IPS-15b (cell line): ENCODE results near the gene ATE1.
"Not testable (repeated sequence)": the region's sequence is repeated elsewhere in the genome, so short reads cannot be mapped to it uniquely, and the experiment has no call there.

Experiments used
- H3K27me3 ChIP-seq: one replicate; pipeline ENCODE4 v1.6.1; 2013; ENCODE audit warnings: low read length; ENCODE audit not compliant: control insufficient read depth, insufficient read depth
- H3K36me3 ChIP-seq: one replicate; pipeline ENCODE4 v1.6.1; 2013; ENCODE audit warnings: low read length; ENCODE audit not compliant: control insufficient read depth, insufficient read depth
- H3K4me1 ChIP-seq: one replicate; pipeline ENCODE4 v1.6.1; 2013; ENCODE audit warnings: mild to moderate bottlenecking, low read length; ENCODE audit not compliant: control insufficient read depth, insufficient read depth
- H3K4me3 ChIP-seq: one replicate; pipeline ENCODE4 v1.5.1; 2013; ENCODE audit warnings: low read depth, low read length
- H3K9ac ChIP-seq: one replicate; pipeline ENCODE4 v1.6.1; 2013; ENCODE audit warnings: low read depth, mild to moderate bottlenecking, low read length
- H3K9me3 ChIP-seq: one replicate; pipeline ENCODE4 v1.6.1; 2013; ENCODE audit warnings: mild to moderate bottlenecking, low read length; ENCODE audit not compliant: control insufficient read depth, insufficient read depth

ATE1 gene

GRCh38 chr10:121927318-121927840, 452 bp downstream of the ATE1 start:
- no peaks in the 10 kb centered on the region for H3K36me3 ChIP-seq
- no peaks in the 10 kb centered on the region for H3K9me3 ChIP-seq
- peak overlapping the region; percentile 91 for H3K9ac ChIP-seq
- no peaks in the 10 kb centered on the region for H3K4me1 ChIP-seq
- peak overlapping the region; percentile 91 for H3K4me3 ChIP-seq
- no peaks in the 10 kb centered on the region for H3K27me3 ChIP-seq

GRCh38 chr10:121926671-121927317, 1.0 kb downstream of the ATE1 start:
- H3K4me3 ChIP-seq: peak overlapping the region; percentile 91
- peak overlapping the region; percentile 91 for H3K9ac ChIP-seq
- H3K4me1 ChIP-seq: no peaks in the 10 kb centered on the region
- no peaks in the 10 kb centered on the region for H3K36me3 ChIP-seq
- no peaks in the 10 kb centered on the region for H3K27me3 ChIP-seq
- no peaks in the 10 kb centered on the region for H3K9me3 ChIP-seq

GRCh38 chr10:121926157-121926556, 1.7 kb downstream of the ATE1 start:
- Histone ChIP-seq H3K9ac (no peak overlapping the region), H3K27me3 (no peaks in the 10 kb centered on the region), H3K9me3 (no peaks in the 10 kb centered on the region), H3K4me1 (no peaks in the 10 kb centered on the region), H3K36me3 (no peaks in the 10 kb centered on the region), H3K4me3 (no peak overlapping the region)

DNA sequence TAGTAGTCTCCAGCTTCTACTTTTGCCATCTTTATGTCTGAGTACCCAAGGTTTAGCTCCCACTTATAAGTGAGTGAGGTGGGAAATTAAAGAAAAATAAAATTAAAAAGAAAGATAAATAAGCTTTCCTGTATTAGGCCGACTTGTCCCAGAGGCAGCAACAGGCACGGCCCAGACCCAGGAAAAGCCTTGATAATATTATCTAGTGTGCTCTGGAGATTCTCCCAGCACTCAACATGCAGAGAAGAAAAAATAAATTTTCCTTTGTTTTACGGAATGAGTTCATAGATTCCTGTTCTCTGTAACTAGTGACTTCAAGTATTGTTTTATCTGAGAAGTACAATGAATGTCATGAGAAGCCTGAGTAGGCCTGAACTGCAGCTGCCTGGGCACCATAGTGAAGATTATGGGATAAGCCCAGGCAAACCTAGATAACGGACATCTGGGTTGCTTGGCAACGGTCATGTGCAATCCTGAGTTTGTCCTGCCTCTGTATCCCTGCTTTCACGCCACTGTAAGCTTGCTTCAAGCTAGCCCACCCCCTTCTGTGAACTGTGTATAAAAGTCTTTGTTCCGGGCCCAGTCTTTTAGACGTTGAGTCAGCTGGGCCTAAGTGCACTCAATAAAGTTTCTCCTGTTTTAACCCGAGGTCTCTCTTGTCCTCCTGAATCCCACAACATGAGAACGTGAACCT, 6.4 kb downstream of the ATE1 start:
- Histone ChIP-seq H3K9me3 (no peaks in the 10 kb centered on the region), H3K4me1 (no peaks in the 10 kb centered on the region), H3K4me3 (no peak overlapping the region), H3K9ac (no peak overlapping the region), H3K36me3 (peaks cover 11% of the 10 kb centered on the region), H3K27me3 (no peaks in the 10 kb centered on the region)

- Histone ChIP-seq H3K9me3 (no peaks in the 10 kb centered on the region), H3K4me3 (no peak overlapping the region), H3K36me3 (peaks cover 11% of the 10 kb centered on the region), H3K4me1 (no peaks in the 10 kb centered on the region), H3K9ac (no peak overlapping the region), H3K27me3 (no peaks in the 10 kb centered on the region)
Observed at GRCh38 chr10:121919666-121920065, 8.2 kb downstream of the ATE1 start.

DNA sequence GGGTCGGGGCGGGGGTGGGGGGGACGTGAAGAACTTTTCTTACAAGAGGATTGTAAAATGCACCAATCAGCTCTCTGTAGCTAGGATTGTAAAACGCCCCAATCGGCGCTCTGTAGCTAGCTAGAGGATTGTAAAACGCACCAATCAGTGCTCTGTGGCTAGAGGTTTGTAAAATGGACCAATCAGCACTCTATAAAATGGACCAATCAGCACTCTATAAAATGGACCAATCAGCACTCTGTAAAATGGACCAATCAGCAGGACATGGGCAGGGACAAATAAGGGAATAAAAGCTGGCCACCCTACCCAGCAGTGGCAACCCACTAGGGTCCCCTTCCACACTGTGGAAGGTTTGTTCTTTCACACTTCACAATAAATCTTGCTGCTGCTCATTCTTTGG, 9.0 kb downstream of the ATE1 start:
- peaks cover 11% of the 10 kb centered on the region for H3K36me3 ChIP-seq
- H3K4me3 ChIP-seq, H3K27me3 ChIP-seq, H3K4me1 ChIP-seq, H3K9me3 ChIP-seq, H3K9ac ChIP-seq: not testable (repeated sequence)

DNA sequence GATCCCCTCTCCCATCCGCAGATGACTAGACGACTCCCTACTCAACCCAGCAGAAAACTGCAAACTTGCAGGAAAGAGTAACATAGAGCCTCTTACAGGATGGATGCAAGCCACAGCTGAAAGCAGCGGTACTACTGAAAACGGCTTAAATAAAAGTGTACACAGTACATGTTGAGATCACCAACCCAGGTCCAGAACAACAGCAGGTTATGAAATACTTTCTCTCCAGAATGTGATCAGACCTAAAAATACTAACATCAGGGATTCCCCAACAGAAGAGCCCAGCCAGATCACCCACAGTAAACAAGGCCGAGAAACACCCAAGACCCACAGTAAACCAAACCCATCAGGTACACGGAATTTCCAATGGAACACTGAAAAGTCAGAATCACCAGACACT, 13.2 kb downstream of the ATE1 start:
- no peaks in the 10 kb centered on the region for H3K9me3 ChIP-seq
- no peaks in the 10 kb centered on the region for H3K27me3 ChIP-seq
- H3K4me1 ChIP-seq: no peaks in the 10 kb centered on the region
- H3K4me3 ChIP-seq: no peak overlapping the region
- H3K9ac ChIP-seq: no peak overlapping the region
- peaks cover 6% of the 10 kb centered on the region for H3K36me3 ChIP-seq

DNA sequence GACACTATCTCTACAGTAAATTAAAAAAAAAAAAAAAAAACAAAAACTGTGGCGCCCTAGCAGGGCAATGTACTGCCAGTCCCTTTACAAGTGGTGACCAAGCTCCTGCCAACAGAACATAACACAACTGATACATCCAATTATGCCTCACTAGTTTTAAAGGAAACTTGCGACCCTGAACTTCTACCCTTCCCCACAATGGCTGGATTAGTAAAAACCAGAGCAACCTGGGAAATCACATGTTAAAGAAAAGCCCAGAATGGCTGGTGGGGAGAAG, 16.5 kb downstream of the ATE1 start:
- Histone ChIP-seq H3K4me1 (no peaks in the 10 kb centered on the region), H3K27me3 (no peaks in the 10 kb centered on the region), H3K36me3 (no peaks in the 10 kb centered on the region), H3K9me3 (no peaks in the 10 kb centered on the region), H3K9ac (no peak overlapping the region), H3K4me3 (no peak overlapping the region)

- Histone ChIP-seq H3K9ac (no peak overlapping the region), H3K27me3 (no peaks in the 10 kb centered on the region), H3K9me3 (no peaks in the 10 kb centered on the region), H3K4me1 (no peaks in the 10 kb centered on the region), H3K36me3 (no peaks in the 10 kb centered on the region), H3K4me3 (no peak overlapping the region)
Observed at GRCh38 chr10:121910673-121911420, 17.0 kb downstream of the ATE1 start.

- Histone ChIP-seq H3K9me3 (no peaks in the 10 kb centered on the region), H3K27me3 (no peaks in the 10 kb centered on the region), H3K36me3 (no peaks in the 10 kb centered on the region), H3K4me1 (peaks cover 4% of the 10 kb centered on the region), H3K9ac (no peak overlapping the region), H3K4me3 (no peak overlapping the region)
Observed at GRCh38 chr10:121904888-121905287, 22.9 kb downstream of the ATE1 start.

DNA sequence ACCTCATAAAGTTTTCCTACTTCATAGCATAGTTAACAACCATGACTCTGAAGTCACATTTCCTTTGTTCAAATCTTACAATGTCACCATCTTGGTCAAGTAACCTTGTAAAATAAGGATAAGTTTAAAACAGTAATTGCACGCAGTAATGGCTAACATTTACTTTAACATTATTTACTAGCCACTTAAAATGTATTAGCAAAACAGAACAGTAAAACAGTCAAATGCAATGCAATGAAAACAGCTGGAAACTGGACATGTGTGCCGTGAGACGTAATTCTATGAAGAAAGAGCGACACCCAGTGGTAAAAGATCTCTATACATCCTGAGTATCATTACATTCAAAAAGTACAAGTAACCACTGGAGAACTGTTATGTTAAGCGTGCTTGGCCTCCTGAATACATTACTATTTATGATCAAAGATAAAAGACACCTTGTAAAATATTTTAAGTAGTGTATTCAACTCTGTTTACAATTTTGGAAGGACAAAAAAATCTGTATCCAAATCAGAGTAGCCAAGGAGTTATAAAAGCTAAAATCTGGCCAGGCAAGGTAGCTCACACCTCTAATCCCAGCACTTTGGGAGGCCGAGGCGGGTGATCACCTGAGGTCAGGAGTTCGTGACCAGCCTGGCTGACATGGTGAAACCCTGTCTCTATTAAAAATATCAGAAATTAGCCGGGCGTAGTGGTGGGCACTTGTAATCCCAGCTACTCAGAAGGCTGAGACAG, 27.2 kb downstream of the ATE1 start:
- Histone ChIP-seq H3K4me1 (peaks cover 10% of the 10 kb centered on the region), H3K9ac (no peak overlapping the region), H3K9me3 (no peaks in the 10 kb centered on the region), H3K4me3 (no peak overlapping the region), H3K36me3 (peaks cover 3% of the 10 kb centered on the region), H3K27me3 (no peaks in the 10 kb centered on the region)
